Activated CD4-positive, alpha-beta T cell treated with anti-CD3 and anti-CD28 coated beads for 24 hours (primary cell): ENCODE data around the gene TMEM117.
"Not testable (repeated sequence)": the region's sequence is repeated elsewhere in the genome, so short reads cannot be mapped to it uniquely, and the experiment has no call there.

Experiments
- DNase-seq, 2 donors: peaks; one replicate each; pipeline ENCODE4 v3.0.0-alpha.2; 2020; ENCODE audit warnings: low read depth in 2 of 2

TMEM117 gene

DNA sequence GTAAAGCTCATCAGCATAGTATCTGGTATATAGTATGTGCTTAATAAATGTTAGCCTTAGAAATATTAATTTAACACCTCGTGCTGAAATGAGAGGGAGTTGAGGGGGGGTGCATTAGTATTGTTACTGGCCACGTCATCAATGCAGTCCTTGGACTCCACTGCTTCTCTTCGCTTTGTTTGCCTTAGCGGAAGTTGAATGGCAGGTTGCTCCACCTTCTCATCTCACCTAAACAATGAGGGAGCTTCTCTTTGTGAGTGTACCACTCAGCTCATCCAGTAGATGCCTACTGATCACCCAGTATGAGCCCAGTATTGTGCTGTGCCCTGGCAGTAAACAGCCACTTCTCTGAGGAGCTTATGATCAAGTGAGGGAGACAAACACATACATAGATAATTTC, 4.5 kb downstream of the TMEM117 start:
- DNase-seq, result no peak

DNA sequence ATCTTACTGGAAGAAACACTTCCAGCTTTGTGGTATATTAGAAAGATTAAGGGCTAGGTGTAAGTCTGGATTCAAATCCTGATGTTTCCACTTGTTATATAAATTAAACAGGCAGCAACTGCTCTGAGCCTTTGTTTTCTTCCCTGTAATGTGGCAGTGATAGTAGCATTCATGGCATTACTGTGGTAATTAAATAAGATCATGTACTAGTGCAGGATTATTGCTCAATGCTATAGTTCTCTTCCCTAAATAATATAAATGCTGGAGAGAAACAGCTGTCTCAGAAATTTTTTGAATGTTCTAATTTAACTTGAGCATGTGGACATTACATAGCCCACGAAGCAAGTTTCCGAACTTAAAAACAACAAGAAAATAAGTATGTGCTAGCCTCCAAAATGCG, 5.4 kb downstream of the TMEM117 start:
- DNase-seq, result no peak

DNA sequence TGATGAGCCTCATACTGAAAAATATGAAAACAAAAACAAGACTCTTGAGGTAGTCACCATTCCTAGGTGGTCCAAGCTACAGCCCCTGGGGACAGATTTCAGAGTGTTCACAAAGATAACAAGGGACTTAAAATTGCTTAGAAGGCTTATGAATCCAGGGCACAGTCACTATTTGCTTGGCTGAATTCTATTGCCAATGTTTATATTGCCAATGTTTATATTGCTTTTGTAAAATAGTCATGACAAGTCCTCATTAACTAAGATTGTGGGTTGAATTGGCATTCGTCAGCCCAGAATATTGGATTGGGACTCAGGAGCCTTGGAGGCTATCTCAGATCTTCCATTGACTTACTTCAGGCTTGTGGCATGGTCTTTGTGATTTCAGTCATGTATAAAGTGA, 6.4 kb downstream of the TMEM117 start:
- DNase-seq, result no peak

DNA sequence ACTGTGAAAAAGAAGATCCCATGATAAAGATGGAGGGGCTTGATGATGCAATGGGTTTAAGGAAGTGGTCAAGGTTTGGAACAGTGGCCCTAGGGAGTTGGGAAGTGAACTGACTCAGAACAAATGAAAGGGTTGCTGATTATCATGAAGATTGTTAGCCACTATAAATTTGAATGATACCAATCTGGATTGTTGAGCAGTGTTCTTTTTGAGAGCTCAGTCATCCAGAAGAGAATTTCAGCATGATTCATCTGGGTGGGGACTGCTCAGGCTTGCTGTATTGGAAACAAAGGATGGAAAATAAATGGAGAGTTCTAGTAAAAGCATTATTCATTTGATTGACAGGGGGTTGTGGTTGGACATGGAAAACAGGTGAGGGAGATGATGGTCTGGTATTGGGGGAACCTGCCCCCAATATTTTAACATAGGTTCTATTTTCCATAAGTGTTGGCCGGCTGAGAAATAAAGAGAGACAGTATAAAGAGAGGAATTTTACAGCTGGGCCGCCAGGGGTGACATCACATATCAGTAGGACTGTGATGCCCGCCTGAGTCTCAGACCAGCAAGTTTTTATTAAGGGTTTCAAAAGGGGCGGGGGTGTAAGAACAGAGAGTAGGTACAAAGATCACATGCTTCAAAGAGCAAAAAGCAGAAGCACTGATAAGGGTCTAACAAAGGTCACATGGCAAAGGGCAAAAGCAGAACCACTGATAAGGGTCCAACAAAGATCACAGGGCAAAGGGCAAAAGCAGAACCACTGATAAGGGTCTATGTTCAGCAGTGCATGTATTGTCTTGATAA, 11.7 kb downstream of the TMEM117 start:
- DNase-seq, result not testable (repeated sequence)

DNA sequence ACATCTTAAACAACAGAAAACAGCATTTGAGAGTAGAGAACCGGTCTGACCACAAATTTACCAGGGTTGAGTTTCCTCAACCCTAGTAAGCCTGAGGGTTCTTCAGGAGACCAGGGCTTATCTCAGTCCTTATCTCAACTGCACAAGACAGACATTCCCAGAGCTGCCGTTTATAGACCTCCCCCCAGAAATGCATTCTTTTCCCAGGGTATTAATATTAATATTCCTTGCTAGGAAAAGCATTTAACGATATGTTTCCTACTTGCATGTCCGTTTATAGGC, 12.3 kb downstream of the TMEM117 start:
- no peak for DNase-seq

DNA sequence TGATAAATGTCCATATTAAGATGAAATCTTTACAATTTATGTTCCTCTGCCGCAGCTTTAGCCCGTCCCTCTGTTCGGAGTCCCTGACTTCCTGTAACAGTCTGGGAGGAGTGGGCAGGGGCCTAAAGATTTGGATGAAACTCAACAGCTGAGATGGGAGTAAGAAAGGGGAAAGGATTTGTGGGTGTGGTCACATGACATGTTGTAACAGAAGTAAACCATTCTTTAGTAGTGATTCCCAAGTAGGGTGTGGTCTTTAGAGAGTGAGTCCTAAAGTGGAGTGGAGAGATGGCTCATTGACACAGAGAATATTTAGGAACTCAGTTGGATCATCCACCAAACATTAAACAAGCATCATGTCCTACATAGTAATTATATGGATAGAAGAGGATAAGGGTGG, 12.9 kb downstream of the TMEM117 start:
- no peak for DNase-seq

DNA sequence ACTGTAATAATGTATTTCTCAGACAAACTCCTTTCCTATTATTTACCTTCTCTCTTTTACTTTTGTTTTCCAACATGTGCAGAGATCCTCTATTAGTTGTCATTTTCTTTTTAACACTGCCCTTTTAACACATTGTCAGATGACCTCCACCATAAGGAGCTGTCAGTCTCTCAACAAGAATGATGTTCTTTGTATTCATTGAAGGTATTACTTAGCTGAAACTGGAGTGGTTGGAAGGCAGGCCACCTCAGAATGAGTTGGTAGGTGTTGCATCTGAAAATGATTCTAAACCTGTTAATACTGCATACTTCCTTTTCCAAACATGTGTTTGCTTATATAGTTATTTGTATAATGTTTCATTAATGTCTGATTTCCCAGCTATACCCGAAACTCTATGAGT, 16.9 kb downstream of the TMEM117 start:
- DNase-seq, result no peak

DNA sequence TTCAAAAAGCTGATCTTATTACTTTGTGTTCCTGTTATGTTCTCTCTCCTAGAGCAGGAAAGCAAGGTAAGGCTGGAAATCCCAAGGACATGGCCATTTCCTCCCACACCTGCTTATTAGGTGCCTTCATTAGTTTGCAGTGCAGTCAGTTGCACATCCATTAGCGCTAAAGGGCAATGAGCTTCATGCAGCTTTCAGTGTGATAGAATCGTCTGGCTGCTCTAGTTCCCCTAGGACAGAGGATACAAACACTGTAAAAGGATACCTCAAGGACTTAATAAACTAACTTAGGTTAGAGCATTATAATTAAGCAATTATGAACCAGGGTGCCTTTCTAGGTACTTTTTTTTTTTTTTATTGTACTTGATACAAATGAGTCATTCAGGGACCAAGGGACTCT, 21.1 kb downstream of the TMEM117 start:
- DNase-seq, result no peak

DNA sequence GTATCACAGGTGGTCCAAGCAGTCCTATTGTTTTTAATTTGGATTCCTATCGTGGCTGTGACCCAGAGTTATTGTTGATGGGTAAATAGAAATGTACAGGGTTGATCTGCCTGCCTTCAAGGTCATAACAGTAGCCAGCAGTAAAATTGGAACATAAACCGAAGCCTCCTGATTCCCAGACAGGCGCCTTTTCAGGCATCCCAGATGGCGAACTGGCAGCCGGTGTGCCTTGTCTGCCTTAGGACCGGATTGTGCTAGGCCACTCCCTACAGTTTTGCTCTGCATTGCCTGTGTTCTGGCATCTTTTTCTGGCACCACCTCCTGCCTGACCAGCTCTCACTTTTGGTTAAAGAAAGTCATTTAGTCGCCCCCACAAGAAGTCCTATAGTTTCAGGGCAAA, 22.2 kb downstream of the TMEM117 start:
- DNase-seq, result no peak

DNA sequence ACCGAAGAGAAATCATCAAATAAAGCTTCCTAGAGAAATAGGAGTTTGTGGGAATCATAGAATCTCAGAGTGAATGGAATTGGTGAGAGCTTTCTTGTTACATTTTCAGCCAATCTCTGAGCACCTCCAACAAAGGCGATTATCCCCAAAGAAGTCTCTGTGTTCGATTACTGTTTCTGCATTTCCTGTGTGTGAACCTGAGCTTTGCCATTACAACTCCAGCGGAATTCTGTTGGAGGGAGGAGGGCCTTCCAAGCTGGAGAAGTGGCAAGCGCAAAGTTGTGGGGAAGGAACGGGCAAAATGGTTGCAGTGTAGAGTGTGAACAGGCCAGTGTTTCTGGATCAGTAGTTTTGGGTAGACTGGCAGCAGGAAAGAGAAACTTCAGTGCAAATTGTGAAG, 23.1 kb downstream of the TMEM117 start:
- no peak for DNase-seq

DNA sequence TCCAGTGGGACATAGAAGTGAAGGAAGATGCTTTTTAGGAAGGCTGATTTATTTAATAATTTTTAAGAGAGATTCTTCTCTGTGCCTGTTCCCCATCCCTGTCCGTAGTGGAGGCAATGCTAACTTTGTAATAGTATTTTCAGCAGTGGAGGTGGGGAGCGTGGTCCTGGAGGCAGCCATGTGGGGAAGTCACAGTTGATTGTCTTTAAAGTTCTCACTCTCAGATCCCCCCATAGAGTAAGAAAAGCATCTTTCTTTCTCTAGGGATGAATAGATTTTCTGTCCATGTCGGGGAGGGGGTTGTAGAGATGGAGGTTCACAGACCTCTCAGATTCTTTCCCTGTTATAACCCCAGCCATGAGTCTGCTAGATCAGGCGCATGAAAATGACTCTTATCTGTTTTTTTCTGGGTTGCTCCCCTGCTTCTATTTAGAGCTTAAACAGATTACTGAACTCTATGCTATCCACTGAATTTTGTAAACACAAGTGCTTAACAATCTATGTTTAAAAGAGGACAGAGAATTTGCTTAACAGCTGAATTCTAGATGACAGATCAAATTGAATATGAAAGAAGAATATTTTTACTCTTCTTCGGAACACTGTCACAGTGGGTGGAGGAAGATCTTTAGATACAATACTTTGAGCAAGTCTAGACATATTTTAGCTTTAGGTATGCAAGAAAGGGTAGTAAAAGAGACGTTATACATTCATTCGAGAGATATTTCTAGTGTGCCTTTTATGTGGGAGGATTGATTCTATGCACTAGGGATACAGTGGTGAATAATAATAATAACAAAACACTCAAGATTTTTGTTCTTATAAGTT, 25.3 kb downstream of the TMEM117 start:
- no peak for DNase-seq

DNA sequence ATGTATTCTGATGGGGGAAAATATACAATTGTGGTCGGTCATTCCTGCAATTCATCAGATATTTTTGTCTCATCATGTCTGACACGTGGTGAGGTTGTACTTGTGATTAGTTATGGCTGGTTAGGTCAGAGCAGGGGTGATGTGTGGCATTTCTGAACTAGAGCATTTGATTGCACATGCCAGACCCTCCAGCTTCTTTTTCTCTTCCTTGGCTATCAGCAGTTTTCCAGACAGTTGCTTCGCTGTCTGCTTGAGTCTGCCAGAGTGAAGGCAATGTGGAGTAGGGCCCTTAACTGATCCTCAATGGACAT, 25.9 kb downstream of the TMEM117 start:
- no peak for DNase-seq

DNA sequence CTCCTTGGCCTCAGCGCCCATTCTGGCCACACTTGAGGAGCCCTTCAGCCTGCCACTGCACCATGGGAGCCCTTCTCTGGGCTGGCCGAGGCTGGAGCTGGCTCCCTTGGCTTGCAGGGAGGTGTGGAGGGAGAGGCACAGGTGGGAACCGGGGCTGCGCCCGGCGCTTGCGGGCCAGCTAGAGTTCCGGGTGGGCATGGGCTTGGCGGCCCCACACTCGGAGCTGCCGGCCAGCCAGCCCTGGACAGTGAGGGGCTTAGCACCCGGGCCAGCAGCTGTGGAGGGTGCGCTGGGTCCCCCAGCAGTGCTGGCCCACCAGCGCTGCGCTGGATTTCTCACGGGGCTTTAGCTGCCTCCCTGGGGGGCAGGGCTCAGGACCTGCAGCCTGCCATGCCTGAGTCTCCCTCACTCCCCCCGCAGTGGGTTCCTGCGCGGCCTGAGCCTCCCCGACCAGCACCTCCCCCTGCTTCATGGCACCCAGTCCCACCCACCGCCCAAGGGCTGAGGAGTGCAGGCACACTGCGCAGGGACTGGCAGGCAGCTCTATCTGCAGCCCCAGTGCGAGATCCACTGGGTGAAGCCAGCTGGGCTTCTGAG, 28.0 kb downstream of the TMEM117 start:
- no peak for DNase-seq

DNA sequence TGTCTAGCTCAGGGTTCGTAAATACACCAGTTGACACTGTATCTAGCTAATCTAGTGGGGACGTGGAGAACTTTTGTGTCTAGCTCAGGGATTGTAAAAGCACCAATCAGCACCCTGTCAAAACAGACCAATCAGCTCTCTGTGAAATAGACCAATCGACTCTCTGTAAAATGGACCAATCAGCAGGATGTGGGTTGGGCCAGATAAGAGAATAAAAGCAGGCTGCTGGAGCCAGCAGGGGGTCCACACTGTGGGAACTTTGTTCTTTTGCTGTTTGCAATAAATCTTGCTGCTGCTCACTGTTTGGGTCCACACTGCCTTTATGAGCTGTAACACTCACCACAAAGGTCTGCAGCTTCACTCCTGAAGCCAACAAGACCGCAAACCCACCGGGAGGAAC, 28.7 kb downstream of the TMEM117 start:
- DNase-seq, result not testable (repeated sequence)

DNA sequence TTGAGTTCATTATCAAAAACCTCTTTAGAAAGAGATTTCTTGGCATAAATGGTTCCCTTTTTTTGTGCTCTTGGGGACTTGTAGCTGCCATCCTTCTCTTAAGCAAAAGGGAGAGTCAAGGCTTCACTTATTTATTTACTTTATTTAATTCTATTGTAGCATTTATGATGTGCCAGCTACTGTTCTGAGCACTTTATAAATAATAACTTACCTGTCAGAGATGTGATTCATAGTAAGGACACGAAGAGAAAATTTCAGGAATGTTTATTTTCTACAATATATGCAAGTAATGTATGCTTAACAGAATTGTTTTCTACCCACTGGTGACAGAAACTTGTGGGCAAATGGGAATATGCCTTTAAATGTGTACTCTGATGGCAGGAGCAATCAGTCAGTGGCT, 33.3 kb downstream of the TMEM117 start:
- no peak for DNase-seq

DNA sequence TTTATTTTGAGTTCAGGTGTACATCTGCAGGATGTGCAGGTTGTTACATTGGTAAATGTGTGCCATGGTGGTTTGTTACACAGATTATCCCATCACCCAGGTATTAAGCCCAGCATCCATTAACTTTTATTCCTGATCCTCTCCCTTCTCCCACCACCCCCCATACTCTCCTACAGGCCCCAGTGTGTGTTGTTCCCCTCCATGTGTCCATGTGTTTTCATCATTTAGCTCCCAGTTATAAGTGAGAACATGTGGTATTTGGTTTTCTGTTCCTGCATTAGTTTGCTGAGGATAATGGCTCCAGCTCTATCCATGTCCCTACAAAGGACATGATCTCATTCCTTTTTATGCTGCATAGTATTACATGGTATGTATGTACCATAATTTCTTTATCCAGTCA, 33.9 kb downstream of the TMEM117 start:
- DNase-seq, result not testable (repeated sequence)

DNA sequence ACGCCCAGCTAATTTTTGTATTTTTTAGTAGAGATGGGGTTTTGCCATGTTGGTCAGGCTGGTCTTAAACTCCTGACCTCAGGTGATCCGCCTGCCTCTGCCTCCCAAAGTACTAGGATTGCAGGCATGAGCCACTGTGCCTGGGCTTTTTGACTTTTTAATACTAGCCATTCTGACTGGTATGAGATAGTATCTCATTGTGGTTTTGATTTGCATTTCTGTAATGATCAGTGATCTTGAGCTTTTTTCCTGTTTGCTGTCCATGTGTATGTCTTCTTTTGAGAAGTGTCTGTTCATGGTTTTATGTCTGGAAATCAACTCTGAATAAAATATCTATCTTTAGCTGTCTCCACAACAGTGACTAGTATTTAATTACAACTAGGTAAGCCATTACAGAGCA, 35.4 kb downstream of the TMEM117 start:
- not testable (repeated sequence) for DNase-seq

DNA sequence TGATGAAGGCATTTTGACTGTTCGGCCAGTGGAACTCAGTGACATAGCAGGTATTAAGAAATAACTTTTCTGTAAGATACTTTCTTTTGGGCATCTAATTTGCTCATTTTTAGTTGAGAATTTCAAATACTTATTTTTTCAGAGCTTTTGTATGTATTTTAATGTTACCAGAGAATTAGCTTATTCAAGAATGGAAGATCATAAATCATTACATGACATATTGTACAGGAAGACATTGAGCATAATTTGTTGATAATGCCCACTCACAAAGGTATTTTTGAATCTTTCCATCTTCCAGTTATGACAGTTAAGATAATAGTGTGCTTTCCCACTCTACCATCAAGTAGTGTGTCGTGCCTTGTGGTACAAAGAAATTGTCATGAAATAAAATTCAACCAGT, 36.5 kb downstream of the TMEM117 start:
- no peak for DNase-seq

DNA sequence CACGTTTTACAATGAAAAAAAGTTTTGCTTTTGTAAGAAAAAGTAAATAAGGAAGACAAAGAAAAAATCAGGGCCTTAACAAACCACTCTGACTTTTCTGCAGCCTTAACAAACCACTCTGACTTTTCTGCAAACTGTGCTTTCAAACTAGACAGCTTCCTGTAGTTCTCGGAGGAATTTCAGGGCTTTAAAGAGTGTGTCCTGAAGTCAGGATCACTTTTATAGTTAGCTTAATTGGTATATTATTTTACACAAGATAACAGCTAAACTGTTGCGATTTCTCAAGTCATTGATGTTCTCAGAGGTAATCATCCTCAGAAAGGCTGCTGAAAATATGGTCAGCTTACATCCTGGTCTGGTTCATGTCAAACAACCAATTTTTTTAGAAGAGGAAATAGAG, 42.2 kb downstream of the TMEM117 start:
- DNase-seq, result no peak

DNA sequence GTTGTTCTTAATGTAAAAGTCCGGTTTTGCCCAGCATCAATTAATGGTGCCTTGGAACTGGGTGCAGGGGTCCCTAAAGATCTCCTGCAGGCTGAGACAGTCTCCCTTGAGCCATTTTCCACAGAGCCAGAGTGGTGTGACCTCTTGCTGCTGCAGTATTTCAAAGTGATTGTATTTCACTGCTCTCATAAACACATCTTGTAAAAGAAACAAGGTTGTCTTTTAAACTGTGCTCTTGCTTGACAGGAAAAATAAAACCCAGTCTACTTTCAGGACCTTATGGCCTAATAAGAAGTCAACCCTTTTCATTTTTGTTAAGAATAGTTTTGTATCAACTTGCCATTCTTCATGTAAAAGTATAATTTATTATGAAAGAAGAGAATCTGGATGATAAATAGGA, 44.7 kb downstream of the TMEM117 start:
- no peak for DNase-seq

DNA sequence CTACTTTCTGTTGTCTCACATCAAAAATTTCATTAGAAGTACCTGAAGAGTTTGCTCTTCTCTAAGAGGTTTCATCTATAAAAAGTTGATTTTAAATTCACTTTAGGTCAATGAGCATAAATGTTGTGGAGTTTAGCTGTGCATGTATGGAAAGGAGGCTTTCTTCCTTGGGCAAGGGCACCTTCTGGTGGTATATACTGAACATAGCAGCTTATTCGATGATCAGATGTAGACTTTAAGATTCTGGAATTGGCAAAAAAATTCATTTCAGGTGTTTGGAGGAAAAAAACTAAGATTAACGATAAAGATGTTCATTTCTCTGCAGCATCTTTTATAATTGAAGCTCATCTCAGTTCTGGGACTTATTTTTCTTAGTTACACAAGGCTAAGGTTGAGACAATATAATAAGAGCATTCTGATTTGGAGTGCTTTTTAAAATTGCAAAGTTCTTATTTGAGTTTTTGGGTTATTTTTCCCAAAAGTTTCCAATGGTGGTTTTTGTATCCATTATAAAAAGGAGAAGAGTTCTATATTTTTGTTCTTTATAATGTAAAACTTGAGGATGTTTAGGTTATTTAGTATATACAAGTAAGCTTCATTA, 46.8 kb downstream of the TMEM117 start:
- DNase-seq, result peak in 1 of 2 donors; percentile 16

DNA sequence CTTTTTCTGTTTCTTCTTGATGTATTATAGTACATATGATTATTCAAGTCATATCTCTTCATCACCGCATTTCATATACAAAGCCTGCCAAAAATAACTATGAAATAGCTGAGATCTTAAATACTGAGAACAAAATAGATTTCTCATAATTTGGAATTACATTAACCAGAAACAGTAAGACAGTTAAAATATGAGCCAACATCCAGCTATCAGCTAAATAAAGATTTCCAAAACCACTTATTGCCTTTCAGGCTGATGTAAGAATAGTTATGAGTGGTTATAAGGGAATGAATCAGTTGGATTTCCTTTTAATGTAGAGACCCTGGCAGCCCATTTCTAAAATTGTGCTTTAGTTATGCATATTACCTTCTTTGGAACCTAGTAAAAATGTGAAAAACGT, 47.4 kb downstream of the TMEM117 start:
- DNase-seq, result no peak

DNA sequence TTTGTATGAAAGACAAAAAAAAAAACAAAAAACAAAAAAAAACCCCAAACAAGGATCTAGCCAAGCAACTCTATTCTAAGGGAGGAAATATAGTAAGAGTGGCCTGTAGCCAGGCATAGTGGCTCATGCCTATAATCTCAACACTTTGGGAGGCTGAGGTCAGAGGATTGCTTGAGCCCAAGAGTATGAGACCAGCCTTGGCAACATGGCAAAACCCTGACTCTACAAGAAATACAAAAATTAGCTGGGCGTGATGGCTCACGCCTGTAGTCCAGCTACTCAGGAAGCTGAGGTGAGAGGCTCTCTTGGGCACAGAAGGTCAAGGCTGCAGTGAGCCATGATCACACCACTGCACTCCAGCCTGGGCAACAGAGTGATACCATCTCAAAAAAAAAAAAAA, 47.9 kb downstream of the TMEM117 start:
- DNase-seq, result no peak
